ENCODE measurements around the gene CERS6.
A peak's percentile ranks its signal among the peaks of the same experiment; 100 is the strongest.
"Not testable (repeated sequence)": the region's sequence is repeated elsewhere in the genome, so short reads cannot be mapped to it uniquely, and the experiment has no call there.

CERS6 gene

GRCh38 chr2:168501466-168502065 is 45.5 kb downstream of the CERS6 start:
- no peak for DNase-seq (ENCODE audit: low read depth)

- DNase-seq (ENCODE audit: low read depth), result not testable (repeated sequence)
Measured at GRCh38 chr2:168502852-168503251, 46.8 kb downstream of the CERS6 start.

GRCh38 chr2:168503901-168504300 is 47.8 kb downstream of the CERS6 start:
- no peak for DNase-seq (ENCODE audit: low read depth)

DNA sequence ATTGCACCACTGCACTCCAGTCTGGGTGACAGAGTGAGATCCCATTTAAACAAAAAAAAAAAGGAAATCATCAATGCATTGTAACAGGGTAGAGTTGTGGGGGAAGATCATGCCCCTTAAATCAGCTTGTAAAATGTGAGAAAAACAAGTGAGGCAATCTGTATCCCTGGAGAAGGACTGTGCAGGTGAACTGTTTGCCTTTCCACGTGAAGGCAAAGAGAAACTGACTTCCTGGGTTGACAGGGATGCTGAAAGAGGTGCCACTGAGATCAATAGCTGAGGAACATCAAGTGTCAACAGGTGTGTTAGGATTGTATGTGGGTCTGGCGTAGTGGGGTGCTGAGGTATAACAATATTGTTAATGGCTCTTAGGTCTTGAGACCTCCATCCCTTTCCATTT is 48.3 kb downstream of the CERS6 start:
- DNase-seq (ENCODE audit: low read depth), result no peak

DNA sequence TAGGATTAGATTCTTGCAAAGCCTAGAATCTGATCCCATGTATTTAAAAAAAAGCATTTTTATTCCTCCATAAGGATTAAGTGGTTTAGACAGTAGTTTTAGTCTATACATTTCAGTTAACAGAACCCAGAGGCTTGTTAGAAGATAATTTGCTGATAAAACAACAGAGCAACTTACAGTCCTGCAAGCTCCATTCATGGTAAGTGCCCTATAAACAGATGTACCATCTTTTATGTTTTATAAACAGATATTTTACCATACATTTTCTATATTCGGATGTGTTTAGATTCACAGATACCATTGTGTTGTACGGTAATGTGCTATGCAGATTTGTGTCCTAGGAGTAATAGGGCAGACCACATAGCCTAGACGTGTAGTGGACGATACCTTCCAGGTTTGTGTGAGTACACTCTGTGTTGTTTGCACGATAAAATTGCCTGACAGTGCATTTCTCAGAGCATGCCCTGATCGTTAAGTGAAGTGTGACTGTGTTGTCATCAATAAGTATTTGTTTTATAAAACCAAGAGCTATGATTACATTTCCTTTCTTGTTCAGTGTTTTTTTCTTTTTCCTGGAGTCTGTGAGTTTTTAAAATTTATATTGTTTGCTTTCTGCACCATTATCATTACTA is 54.2 kb downstream of the CERS6 start:
- no peak for DNase-seq (ENCODE audit: low read depth)

- DNase-seq (ENCODE audit: low read depth), result no peak
Measured at GRCh38 chr2:168514692-168515091, 58.6 kb downstream of the CERS6 start.

DNA sequence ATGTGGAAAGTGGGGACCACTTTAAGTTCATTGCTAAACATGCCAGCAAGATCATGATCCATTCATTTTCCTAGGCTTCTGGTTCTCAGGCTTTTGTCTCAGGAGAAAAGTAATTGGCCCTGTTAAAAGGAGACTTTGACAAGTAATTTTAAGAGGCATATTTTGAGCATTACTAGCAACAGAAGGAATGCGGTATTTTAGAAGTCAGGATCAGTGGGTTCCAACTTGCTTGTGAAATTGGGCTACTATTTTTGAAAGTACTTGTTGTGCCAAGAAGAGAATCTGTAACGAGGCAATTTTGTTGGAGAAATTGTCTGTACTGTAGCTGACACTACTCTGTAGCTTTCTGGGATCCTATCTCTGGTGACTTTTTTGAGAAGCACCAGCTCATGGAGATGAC is 59.4 kb downstream of the CERS6 start:
- peak; percentile 93 for DNase-seq (ENCODE audit: low read depth)

DNA sequence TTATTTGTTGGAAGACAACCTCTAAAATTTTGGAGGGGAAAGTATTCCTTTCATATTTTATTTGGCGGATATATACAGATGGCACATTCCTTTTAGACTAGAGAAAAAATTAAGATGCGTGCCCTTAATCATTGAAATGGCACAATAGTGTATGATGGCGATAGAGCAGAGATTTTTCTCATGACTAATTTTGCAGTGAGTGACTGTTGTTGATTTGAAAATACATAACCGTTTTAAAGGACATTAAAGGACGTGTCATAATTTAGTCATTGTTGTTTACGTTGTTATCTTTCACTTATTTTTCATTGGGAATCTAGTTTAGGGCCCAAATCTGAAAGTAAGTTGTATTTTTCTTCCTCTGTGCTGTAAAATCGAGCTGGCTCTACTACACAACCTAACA is 61.7 kb downstream of the CERS6 start:
- DNase-seq (ENCODE audit: low read depth), result no peak

- DNase-seq (ENCODE audit: low read depth), result no peak
Measured at GRCh38 chr2:168518555-168519066, 62.5 kb downstream of the CERS6 start.

DNA sequence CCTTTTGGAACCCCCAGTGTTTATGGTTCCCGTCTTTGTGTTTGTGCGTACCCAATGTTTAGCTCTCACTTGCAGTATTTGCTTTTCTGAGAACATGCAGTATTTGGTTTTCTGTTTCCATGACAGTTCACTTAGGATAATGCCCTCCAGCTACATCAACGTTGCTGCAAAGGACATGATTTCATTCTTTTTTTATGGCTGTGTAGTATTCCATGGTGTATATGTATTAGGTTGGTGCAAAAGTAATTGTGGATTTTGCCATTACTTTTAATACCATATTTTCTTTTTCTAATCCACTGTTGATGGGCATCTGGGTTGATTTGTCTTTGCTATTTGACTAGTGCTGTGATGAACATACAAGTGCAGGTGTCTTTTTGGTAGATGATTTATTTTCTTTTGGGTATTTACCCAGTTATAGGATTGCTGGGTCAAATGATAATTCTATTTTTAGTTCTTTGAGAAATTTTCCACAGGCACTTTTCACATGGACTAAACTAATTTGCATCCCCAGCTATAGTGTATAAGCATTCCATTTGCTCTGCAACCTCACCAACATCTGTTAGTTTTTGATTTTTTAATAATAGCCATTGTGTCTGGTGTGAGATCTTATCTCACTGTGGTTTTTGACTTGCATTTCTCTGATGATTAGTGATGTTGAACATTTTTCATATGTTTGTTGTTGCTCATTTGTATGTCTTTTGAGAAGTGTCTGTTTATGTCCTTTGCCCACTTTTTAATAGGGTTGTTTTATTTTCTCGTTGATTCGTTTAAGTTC is 63.6 kb downstream of the CERS6 start:
- no peak for DNase-seq (ENCODE audit: low read depth)

GRCh38 chr2:168521053-168521741 is 65.1 kb downstream of the CERS6 start:
- DNase-seq (ENCODE audit: low read depth), result no peak

DNA sequence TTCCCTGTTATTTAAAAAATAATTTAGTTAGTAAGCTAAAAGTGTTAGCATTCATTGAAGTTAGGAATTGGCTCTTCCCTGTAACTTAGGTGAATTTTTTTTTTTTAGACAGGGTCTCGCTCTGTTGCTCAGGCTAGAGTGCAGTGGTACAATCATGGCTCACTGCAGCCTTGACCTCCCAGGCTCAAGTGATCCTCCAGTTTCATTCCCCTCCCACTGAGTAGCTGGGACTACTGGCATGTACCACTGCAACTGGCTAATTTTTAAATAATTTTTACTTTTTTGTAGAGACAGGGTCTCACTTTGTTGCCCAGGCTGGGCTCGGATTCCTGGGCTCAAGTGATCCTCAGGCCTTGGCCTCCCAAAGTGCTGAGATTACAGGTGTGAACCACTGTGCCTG is 66.4 kb downstream of the CERS6 start:
- no peak for DNase-seq (ENCODE audit: low read depth)

- DNase-seq (ENCODE audit: low read depth), result no peak
Measured at GRCh38 chr2:168524005-168524404, 67.9 kb downstream of the CERS6 start.

- DNase-seq (ENCODE audit: low read depth), result no peak
Measured at GRCh38 chr2:168525020-168525419, 68.9 kb downstream of the CERS6 start.

GRCh38 chr2:168525716-168526446 is 69.8 kb downstream of the CERS6 start:
- DNase-seq (ENCODE audit: low read depth), result no peak

DNA sequence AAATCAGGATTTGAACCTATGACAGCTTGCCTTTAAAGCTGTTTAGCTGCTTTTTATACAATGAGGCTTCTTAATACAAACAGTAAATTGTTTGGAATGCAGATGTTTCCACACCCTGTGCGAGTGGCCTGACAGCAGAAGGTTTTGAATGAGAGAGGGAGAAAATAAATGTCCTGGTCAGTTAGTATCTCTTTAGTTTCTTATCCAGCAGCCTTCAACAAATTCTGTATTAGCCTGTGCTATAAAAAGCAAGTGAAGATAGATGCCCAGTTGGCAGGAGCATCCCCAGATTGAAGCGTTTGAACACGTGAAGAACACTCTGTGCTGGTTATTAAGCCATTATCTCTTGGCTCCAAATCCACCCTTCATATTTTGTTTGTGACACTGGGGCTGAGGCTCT is 70.6 kb downstream of the CERS6 start:
- no peak for DNase-seq (ENCODE audit: low read depth)

DNA sequence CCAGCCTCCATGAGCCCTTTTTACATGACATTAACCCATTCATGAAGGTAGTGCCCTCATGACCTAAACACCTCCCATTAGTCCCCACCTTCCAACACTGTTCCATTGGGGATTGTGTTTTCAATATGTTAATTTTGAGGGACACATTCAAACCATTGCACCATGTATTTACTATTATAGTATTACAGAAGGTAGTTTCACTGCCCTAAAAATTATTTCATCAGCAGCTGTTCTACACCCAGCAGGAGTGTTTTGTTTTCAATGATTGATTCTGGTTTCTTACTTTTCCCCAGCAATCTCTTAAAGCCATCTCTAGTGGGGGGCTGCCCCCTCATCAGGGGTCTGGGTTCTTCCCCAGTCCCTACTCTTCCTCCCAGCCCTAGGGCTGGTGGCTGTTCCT is 71.9 kb downstream of the CERS6 start:
- DNase-seq (ENCODE audit: low read depth), result no peak

GRCh38 chr2:168528469-168528868 is 72.4 kb downstream of the CERS6 start:
- DNase-seq (ENCODE audit: low read depth), result no peak

GRCh38 chr2:168529054-168529833 is 73.2 kb downstream of the CERS6 start:
- DNase-seq (ENCODE audit: low read depth), result no peak

DNA sequence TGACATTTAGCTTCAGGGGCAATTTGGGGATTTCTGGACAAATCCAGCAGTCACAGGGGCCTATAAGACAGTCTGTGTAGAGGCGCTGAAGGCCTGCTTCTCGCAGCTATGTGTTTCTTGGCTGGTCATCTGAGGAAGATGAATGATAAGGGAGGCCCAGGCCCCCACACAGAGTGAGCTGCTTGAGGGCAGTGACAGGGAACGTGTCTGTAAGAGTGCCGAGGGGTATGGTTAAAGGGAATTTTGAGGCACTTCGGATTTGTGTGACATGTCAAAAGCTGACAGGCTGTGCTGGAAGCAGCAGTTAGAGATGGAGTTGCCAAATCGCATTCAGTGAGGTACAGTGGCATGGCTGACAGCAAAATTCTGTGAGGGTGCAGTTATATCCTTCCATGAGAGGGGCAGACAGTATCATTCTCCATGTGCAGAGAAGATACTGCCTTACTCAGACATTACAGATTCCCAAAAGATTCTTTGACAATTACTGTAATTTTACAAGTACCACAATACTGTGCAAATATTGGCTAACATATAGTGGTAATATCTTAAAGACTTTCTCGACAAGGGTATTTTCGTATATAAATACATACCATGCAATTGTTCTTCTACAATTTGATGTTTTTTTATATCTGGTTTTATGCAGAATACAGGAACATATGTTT is 74.0 kb downstream of the CERS6 start:
- no peak for DNase-seq (ENCODE audit: low read depth)
